ENCODE measurements around the gene GREB1L. TPM values are rescaled to one million over a fixed set of nuclear protein-coding genes. Genes with fewer than 3 reads are reported as not detected.

Gene GREB1L
- total and polyA plus RNA-seq, 9 of the 15 experiments (the other 6 are each of a cell fraction or from before 2014, with no cell fraction given) = 0.03 TPM; not detected in 8

GRCh38 chr18:21196426-21196825 is 45.6 kb upstream of the GREB1L start (continued):
- TF ChIP-seq TSHZ1 (CRISPR knock-in tag; IDR thresholded peaks at IDR 0.05) (no peak), CBX5 (IDR thresholded peaks at IDR 0.05; ENCODE audit: borderline replicate concordance, low read depth) (no peak), PTRF (tag; IDR thresholded peaks at IDR 0.05) (no peak), IFI16 (CRISPR knock-in tag; IDR thresholded peaks at IDR 0.05) (no peak), RUNX1 (IDR thresholded peaks at IDR 0.05; ENCODE audit: low read depth) (no peak), EP400 (IDR thresholded peaks at IDR 0.05) (no peak), TCF15 (CRISPR knock-in tag; IDR thresholded peaks at IDR 0.05) (no peak), ZNF449 (CRISPR knock-in tag; IDR thresholded peaks at IDR 0.05) (no peak), FOXJ3 (CRISPR knock-in tag; IDR thresholded peaks at IDR 0.05) (no peak), PHTF2 (CRISPR knock-in tag; IDR thresholded peaks at IDR 0.05) (no peak), CGGBP1 (CRISPR knock-in tag; IDR thresholded peaks at IDR 0.05) (no peak), GABPB1 (CRISPR knock-in tag; IDR thresholded peaks at IDR 0.05) (no peak), ARID2 (IDR thresholded peaks at IDR 0.05) (no peak)
